HEK293 (cell line): ENCODE results near the gene CXCL12.

Experiments used
- CTCF ChIA-PET: fragments of 350-600 bp; formaldehyde crosslinking; extraction: SDS; loops from one replicate; lab custom pipeline; 2021; ENCODE audit warnings: antibody characterized with exemption; lab: Yijun Ruan, JAX
- POLR2A ChIA-PET: fragments of 300-600 bp; formaldehyde crosslinking; extraction: SDS; loops from one replicate; lab custom pipeline; 2020; ENCODE audit warnings: antibody characterized with exemption, inconsistent platforms; lab: Yijun Ruan, JAX
- H3K27ac ChIP-seq: fragments of 200-500 bp; sonication (Bioruptor generic); 2 replicates; pipeline ENCODE4 v1.5.1; 2014; ENCODE audit warnings: low read depth, low read length, control low read depth, inconsistent platforms; ENCODE audit errors: extremely low read depth
- H3K36me3 ChIP-seq, 2 experiments: fragments of 200-500 bp in 1 of 2; sonication (Bioruptor generic) in 1 of 2; 1 replicate in 1 of 2; 2 replicates in 1 of 2; pipeline ENCODE4 v1.5.1; 2014 to 2017; ENCODE audit warnings: inconsistent platforms in 2 of 2, low read length in 2 of 2; ENCODE audit not compliant: control insufficient read depth in 2 of 2, insufficient read depth in 1 of 2
- H3K4me1 ChIP-seq: fragments of 200-500 bp; sonication (Bioruptor generic); 2 replicates; pipeline ENCODE4 v1.5.1; 2014; ENCODE audit warnings: mild to moderate bottlenecking, low read length, inconsistent platforms; ENCODE audit not compliant: control insufficient read depth, insufficient read depth
- H3K4me3 ChIP-seq: 2 replicates; pipeline ENCODE4 v1.5.1; 2011; ENCODE audit warnings: low read depth, mild to moderate bottlenecking, control low read depth, low read length, moderate library complexity
- H3K9me3 ChIP-seq: fragments of 200-500 bp; sonication (Bioruptor generic); 2 replicates; pipeline ENCODE4 v1.5.1; 2014; ENCODE audit warnings: low read depth, low read length, inconsistent platforms; ENCODE audit not compliant: control insufficient read depth, insufficient read depth
- BCL11A ChIP-seq: fragments of 450-650 bp; formaldehyde crosslinking; IDR thresholded peaks from 2 replicates; pipeline ENCODE4 v1.5.1; 2016; ENCODE audit warnings: low read depth, missing biosample characterization, missing genetic modification characterization
- CTCF ChIP-seq: fragments of 450-650 bp; formaldehyde crosslinking; IDR thresholded peaks from 2 replicates; pipeline ENCODE4 v1.5.1; 2016; ENCODE audit warnings: missing biosample characterization, missing genetic modification characterization
- EGR2 ChIP-seq: fragments of 450-650 bp; formaldehyde crosslinking; IDR thresholded peaks from 2 replicates; pipeline ENCODE4 v1.5.1; 2016; ENCODE audit warnings: low read depth, missing biosample characterization, missing genetic modification characterization
- MZF1 ChIP-seq: fragments of 450-650 bp; formaldehyde crosslinking; IDR thresholded peaks from 2 replicates; pipeline ENCODE4 v1.5.1; 2017; ENCODE audit warnings: missing biosample characterization, missing genetic modification characterization, borderline replicate concordance
- OSR2 ChIP-seq: fragments of 450-650 bp; formaldehyde crosslinking; IDR thresholded peaks from 2 replicates; pipeline ENCODE4 v1.5.1; 2016; ENCODE audit warnings: missing biosample characterization, missing genetic modification characterization
- RBAK ChIP-seq: fragments of 450-650 bp; formaldehyde crosslinking; IDR thresholded peaks from 2 replicates; pipeline ENCODE4 v1.5.1; 2016; ENCODE audit warnings: missing biosample characterization, missing genetic modification characterization
- SP7 ChIP-seq: fragments of 450-650 bp; formaldehyde crosslinking; IDR thresholded peaks from 2 replicates; pipeline ENCODE4 v1.5.1; 2016; ENCODE audit warnings: missing biosample characterization, missing genetic modification characterization
- YY2 ChIP-seq: fragments of 450-650 bp; formaldehyde crosslinking; IDR thresholded peaks from 2 replicates; pipeline ENCODE4 v1.5.1; 2016; ENCODE audit warnings: missing biosample characterization, missing genetic modification characterization
- ZBTB8A ChIP-seq: fragments of 450-650 bp; formaldehyde crosslinking; IDR thresholded peaks from 2 replicates; pipeline ENCODE4 v1.5.1; 2016; ENCODE audit warnings: missing biosample characterization, missing genetic modification characterization
- ZEB2 ChIP-seq: fragments of 450-650 bp; formaldehyde crosslinking; IDR thresholded peaks from 2 replicates; pipeline ENCODE4 v1.5.1; 2016; ENCODE audit warnings: missing biosample characterization, missing genetic modification characterization
- ZFHX2 ChIP-seq: fragments of 450-650 bp; formaldehyde crosslinking; conservative IDR thresholded peaks from 2 replicates; pipeline ENCODE4 v1.5.1; 2016; ENCODE audit warnings: missing biosample characterization, missing genetic modification characterization
- ZNF133 ChIP-seq: fragments of 450-650 bp; formaldehyde crosslinking; IDR thresholded peaks from 2 replicates; pipeline ENCODE4 v1.5.1; 2016; ENCODE audit warnings: missing biosample characterization, missing genetic modification characterization
- ZNF138 ChIP-seq: fragments of 450-650 bp; formaldehyde crosslinking; IDR thresholded peaks from 2 replicates; pipeline ENCODE4 v1.5.1; 2016; ENCODE audit warnings: missing biosample characterization, missing genetic modification characterization, borderline replicate concordance
- ZNF169 ChIP-seq: fragments of 450-650 bp; formaldehyde crosslinking; IDR thresholded peaks from 2 replicates; pipeline ENCODE4 v1.5.1; 2016; ENCODE audit warnings: missing biosample characterization, missing genetic modification characterization
- ZNF2 ChIP-seq: fragments of 450-650 bp; formaldehyde crosslinking; IDR thresholded peaks from 2 replicates; pipeline ENCODE4 v1.5.1; 2016; ENCODE audit warnings: missing biosample characterization, missing genetic modification characterization
- ZNF24 ChIP-seq: fragments of 450-650 bp; formaldehyde crosslinking; IDR thresholded peaks from 2 replicates; pipeline ENCODE4 v1.5.1; 2016; ENCODE audit warnings: missing biosample characterization, missing genetic modification characterization
- ZNF311 ChIP-seq: fragments of 450-650 bp; formaldehyde crosslinking; IDR thresholded peaks from 2 replicates; pipeline ENCODE4 v1.5.1; 2017; ENCODE audit warnings: missing biosample characterization, missing genetic modification characterization, borderline replicate concordance
- ZNF391 ChIP-seq: fragments of 450-650 bp; formaldehyde crosslinking; IDR thresholded peaks from 2 replicates; pipeline ENCODE4 v1.5.1; 2016; ENCODE audit warnings: low read depth, missing biosample characterization, missing genetic modification characterization, borderline replicate concordance
- ZNF423 ChIP-seq: fragments of 450-650 bp; formaldehyde crosslinking; IDR thresholded peaks from 2 replicates; pipeline ENCODE4 v1.5.1; 2016; ENCODE audit warnings: missing biosample characterization, missing genetic modification characterization
- ZNF426 ChIP-seq: fragments of 450-650 bp; formaldehyde crosslinking; IDR thresholded peaks from 2 replicates; pipeline ENCODE4 v1.5.1; 2017; ENCODE audit warnings: missing biosample characterization, missing genetic modification characterization, mild to moderate bottlenecking, inconsistent platforms, moderate library complexity
- ZNF501 ChIP-seq: fragments of 450-650 bp; formaldehyde crosslinking; IDR thresholded peaks from 2 replicates; pipeline ENCODE4 v1.5.1; 2016; ENCODE audit warnings: missing biosample characterization, missing genetic modification characterization
- ZNF529 ChIP-seq: fragments of 450-650 bp; formaldehyde crosslinking; IDR thresholded peaks from 2 replicates; pipeline ENCODE4 v1.5.1; 2017; ENCODE audit warnings: missing genetic modification characterization, missing biosample characterization; ENCODE audit not compliant: insufficient replicate concordance
- ZNF621 ChIP-seq: fragments of 450-650 bp; formaldehyde crosslinking; IDR thresholded peaks from 2 replicates; pipeline ENCODE4 v1.5.1; 2017; ENCODE audit warnings: missing biosample characterization, missing genetic modification characterization
- ZNF626 ChIP-seq: fragments of 450-650 bp; sonication (Bioruptor Pico); formaldehyde crosslinking; IDR thresholded peaks from 2 replicates; pipeline ENCODE4 v1.5.1; 2018; ENCODE audit warnings: missing biosample characterization, missing genetic modification characterization, inconsistent platforms
- ZNF660 ChIP-seq: fragments of 450-650 bp; IDR thresholded peaks from 2 replicates; pipeline ENCODE4 v1.5.1; 2018; ENCODE audit warnings: missing biosample characterization, mild to moderate bottlenecking, missing genetic modification characterization
- ZNF670 ChIP-seq: fragments of 450-650 bp; formaldehyde crosslinking; IDR thresholded peaks from 2 replicates; pipeline ENCODE4 v1.5.1; 2016; ENCODE audit warnings: missing biosample characterization, missing genetic modification characterization, low read depth
- ZNF677 ChIP-seq: fragments of 450-650 bp; IDR thresholded peaks from 2 replicates; pipeline ENCODE4 v1.5.0; 2018; ENCODE audit warnings: missing biosample characterization, mild to moderate bottlenecking, missing genetic modification characterization, moderate library complexity
- ZNF747 ChIP-seq: fragments of 450-650 bp; formaldehyde crosslinking; IDR thresholded peaks from 2 replicates; pipeline ENCODE4 v1.5.1; 2016; ENCODE audit warnings: missing biosample characterization, missing genetic modification characterization
- TF ChIP-seq, protein P1 (sequence below): fragments of 450-650 bp; formaldehyde crosslinking; IDR thresholded peaks from 2 replicates; pipeline ENCODE4 v1.5.1; 2016; ENCODE audit warnings: missing biosample characterization, missing genetic modification characterization
- TF ChIP-seq, protein P2 (sequence below): fragments of 450-650 bp; formaldehyde crosslinking; IDR thresholded peaks from 2 replicates; pipeline ENCODE4 v1.5.1; 2016; ENCODE audit warnings: missing biosample characterization, missing genetic modification characterization
- TF ChIP-seq, protein P3 (sequence below): fragments of 450-650 bp; formaldehyde crosslinking; IDR thresholded peaks from 2 replicates; pipeline ENCODE4 v1.5.1; 2017; ENCODE audit warnings: missing biosample characterization, mild to moderate bottlenecking, missing genetic modification characterization, moderate library complexity

The CXCL12 gene

DNA sequence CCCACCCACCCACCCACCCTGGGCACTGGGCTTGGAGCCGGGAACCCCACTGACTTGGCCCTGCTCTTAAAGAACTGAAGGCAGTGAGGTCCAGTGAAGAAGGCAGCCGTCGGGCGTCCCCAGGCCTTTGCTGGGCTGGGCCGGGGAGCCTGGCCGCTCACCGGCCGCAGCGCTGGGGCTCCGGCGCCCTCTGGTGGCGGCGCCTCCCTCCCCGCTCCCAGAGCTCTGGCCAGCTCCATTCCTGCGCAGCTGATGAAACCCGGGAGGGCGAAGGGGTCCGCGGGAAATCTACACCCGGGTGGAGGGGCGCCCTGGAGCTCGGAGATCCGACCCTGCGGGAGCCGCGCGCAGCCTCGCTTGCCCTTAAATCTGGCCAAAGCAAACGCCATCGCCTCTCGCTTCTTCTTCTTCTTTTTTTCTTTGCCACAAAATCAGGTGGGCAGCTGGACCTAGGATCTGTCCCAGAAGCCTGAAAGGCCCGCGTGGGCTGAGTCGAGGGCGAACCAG is 1.7 kb upstream of the CXCL12 start:
- Histone ChIP-seq H3K36me3 (no peaks in the 10 kb centered on the region), H3K4me3 (no peak overlapping the region), H3K27ac (no peak overlapping the region; the same call in 1 of the 2 replicates), H3K9me3 (no peaks in the 10 kb centered on the region), H3K4me1 (peaks cover 4% of the 10 kb centered on the region; the same call in 1 of the 2 replicates)
- ChIA-PET POLR2A (no interaction called here), CTCF (interaction anchor here (0.6 to 2.0 kb wide), 25 partner anchors 10 to 978 kb away, joined by 3 to 14 read pairs (median 4); partner anchors contain the start of gene HNRNPF)
- TF ChIP-seq ZFHX2 (tag by site-specific recombination): peak; percentile 60
- TF ChIP-seq, protein P1, sequence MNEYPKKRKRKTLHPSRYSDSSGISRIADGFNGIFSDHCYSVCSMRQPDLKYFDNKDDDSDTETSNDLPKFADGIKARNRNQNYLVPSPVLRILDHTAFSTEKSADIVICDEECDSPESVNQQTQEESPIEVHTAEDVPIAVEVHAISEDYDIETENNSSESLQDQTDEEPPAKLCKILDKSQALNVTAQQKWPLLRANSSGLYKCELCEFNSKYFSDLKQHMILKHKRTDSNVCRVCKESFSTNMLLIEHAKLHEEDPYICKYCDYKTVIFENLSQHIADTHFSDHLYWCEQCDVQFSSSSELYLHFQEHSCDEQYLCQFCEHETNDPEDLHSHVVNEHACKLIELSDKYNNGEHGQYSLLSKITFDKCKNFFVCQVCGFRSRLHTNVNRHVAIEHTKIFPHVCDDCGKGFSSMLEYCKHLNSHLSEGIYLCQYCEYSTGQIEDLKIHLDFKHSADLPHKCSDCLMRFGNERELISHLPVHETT (tag by site-specific recombination): no peak
- TF ChIP-seq ZNF660: no peak
- no peak for TF ChIP-seq ZNF391
- no peak for TF ChIP-seq ZNF670
- TF ChIP-seq, protein P2, sequence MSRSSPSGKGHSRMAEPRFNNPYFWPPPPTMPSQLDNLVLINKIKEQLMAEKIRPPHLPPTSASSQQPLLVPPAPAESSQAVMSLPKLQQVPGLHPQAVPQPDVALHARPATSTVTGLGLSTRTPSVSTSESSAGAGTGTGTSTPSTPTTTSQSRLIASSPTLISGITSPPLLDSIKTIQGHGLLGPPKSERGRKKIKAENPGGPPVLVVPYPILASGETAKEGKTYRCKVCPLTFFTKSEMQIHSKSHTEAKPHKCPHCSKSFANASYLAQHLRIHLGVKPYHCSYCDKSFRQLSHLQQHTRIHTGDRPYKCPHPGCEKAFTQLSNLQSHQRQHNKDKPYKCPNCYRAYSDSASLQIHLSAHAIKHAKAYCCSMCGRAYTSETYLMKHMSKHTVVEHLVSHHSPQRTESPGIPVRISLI (tag by site-specific recombination): no peak
- TF ChIP-seq ZNF626 (tag by site-specific recombination): no peak
- peak; percentile 43; the same call in 1 of the 2 replicates for TF ChIP-seq ZNF2
- TF ChIP-seq ZNF677 (tag by site-specific recombination): no peak
- no peak for TF ChIP-seq ZNF169
- peak; percentile 77 for TF ChIP-seq ZBTB8A (tag by site-specific recombination)
- no peak for TF ChIP-seq ZNF24 (tag by site-specific recombination)
- no peak for TF ChIP-seq ZEB2 (tag by site-specific recombination)
- no peak for TF ChIP-seq ZNF426 (tag by site-specific recombination)
- TF ChIP-seq ZNF529 (tag by site-specific recombination): no peak
- TF ChIP-seq ZNF423 (tag by site-specific recombination): no peak
- peak; percentile 77 for TF ChIP-seq CTCF (tag by site-specific recombination)
- no peak for TF ChIP-seq ZNF311 (tag by site-specific recombination)
- no peak for TF ChIP-seq BCL11A
- no peak for TF ChIP-seq ZNF138 (tag by site-specific recombination)
- TF ChIP-seq OSR2: no peak
- TF ChIP-seq ZNF133 (tag by site-specific recombination): no peak
- TF ChIP-seq ZNF747 (tag by site-specific recombination): no peak
- TF ChIP-seq RBAK (tag by site-specific recombination): no peak
- no peak for TF ChIP-seq ZNF501 (tag by site-specific recombination)
- no peak for TF ChIP-seq MZF1 (tag by site-specific recombination)
- 0 out of 2 replicates have a peak, but pooled peaks have one; percentile 9 for TF ChIP-seq EGR2 (tag by site-specific recombination)
- TF ChIP-seq ZNF621 (tag by site-specific recombination): no peak
- no peak for TF ChIP-seq SP7 (tag by site-specific recombination)
- no peak for TF ChIP-seq YY2 (tag by site-specific recombination)
- TF ChIP-seq, protein P3, sequence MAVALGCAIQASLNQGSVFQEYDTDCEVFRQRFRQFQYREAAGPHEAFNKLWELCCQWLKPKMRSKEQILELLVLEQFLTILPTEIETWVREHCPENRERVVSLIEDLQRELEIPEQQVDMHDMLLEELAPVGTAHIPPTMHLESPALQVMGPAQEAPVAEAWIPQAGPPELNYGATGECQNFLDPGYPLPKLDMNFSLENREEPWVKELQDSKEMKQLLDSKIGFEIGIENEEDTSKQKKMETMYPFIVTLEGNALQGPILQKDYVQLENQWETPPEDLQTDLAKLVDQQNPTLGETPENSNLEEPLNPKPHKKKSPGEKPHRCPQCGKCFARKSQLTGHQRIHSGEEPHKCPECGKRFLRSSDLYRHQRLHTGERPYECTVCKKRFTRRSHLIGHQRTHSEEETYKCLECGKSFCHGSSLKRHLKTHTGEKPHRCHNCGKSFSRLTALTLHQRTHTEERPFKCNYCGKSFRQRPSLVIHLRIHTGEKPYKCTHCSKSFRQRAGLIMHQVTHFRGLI (tag by site-specific recombination): peak; percentile 78
